ENCODE measurements around the gene NPIPA1.

GRCh38 chr16:14955546-14956231, 18.4 kb downstream of the NPIPA1 start:
- TF ChIP-seq CTCF (conservative IDR thresholded peaks at IDR 0.05 in 1 of 2, IDR thresholded peaks at IDR 0.05 in 1 of 2; ENCODE audit: low read depth in 1 of 2, low read length in 2 of 2) (no peak), EZH2 (IDR thresholded peaks at IDR 0.05; ENCODE audit: low read length, missing control alignments) (no peak)
